DND-41 (cell line): ENCODE results near the gene CRAMP1.

Source experiments
- EZH2 ChIP-seq: IDR thresholded peaks from 3 replicates; pipeline ENCODE4 v1.6.1; 2012; ENCODE audit warnings: borderline replicate concordance, low read depth, mild to moderate bottlenecking, moderate library complexity, low read length, inconsistent platforms; ENCODE audit not compliant: severe bottlenecking
- TF ChIP-seq, protein P1 (sequence below): IDR thresholded peaks from 2 replicates; pipeline ENCODE4 v1.5.1; 2012; ENCODE audit warnings: borderline replicate concordance, low read length, moderate library complexity, mild to moderate bottlenecking; ENCODE audit not compliant: poor library complexity, severe bottlenecking; ENCODE audit errors: extremely low read depth

DNA sequence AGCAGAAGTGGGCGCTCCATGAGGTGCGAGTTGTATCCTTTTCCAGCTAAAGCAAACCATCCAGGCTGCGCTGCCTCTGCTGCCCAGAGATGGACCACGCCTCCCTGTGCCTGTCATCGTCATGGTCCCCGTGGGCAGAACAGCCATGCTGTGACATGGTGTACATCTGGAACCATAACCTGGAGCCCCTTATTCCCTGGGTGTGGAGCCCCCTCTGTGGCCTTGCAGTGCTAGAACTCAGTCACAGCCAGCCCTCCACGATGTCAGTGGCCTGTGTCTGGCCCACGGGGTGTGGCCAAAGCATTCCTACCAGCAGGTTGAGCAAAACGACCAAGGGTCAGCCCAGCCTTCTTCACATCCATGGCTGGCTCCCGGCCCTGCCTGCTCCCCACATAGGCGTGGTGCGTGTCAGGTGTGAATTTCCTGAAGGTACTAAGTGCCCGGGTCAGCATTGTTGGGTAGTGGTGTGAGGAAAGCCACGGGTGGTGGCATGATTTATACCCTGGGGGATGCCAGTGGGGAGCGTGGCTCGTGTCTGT lies 43.2 kb downstream of the CRAMP1 start:
- TF ChIP-seq, protein P1, sequence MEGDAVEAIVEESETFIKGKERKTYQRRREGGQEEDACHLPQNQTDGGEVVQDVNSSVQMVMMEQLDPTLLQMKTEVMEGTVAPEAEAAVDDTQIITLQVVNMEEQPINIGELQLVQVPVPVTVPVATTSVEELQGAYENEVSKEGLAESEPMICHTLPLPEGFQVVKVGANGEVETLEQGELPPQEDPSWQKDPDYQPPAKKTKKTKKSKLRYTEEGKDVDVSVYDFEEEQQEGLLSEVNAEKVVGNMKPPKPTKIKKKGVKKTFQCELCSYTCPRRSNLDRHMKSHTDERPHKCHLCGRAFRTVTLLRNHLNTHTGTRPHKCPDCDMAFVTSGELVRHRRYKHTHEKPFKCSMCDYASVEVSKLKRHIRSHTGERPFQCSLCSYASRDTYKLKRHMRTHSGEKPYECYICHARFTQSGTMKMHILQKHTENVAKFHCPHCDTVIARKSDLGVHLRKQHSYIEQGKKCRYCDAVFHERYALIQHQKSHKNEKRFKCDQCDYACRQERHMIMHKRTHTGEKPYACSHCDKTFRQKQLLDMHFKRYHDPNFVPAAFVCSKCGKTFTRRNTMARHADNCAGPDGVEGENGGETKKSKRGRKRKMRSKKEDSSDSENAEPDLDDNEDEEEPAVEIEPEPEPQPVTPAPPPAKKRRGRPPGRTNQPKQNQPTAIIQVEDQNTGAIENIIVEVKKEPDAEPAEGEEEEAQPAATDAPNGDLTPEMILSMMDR, result no peak
- no peak for TF ChIP-seq EZH2
